ENCODE measurements around the gene RTEL1.

DNA sequence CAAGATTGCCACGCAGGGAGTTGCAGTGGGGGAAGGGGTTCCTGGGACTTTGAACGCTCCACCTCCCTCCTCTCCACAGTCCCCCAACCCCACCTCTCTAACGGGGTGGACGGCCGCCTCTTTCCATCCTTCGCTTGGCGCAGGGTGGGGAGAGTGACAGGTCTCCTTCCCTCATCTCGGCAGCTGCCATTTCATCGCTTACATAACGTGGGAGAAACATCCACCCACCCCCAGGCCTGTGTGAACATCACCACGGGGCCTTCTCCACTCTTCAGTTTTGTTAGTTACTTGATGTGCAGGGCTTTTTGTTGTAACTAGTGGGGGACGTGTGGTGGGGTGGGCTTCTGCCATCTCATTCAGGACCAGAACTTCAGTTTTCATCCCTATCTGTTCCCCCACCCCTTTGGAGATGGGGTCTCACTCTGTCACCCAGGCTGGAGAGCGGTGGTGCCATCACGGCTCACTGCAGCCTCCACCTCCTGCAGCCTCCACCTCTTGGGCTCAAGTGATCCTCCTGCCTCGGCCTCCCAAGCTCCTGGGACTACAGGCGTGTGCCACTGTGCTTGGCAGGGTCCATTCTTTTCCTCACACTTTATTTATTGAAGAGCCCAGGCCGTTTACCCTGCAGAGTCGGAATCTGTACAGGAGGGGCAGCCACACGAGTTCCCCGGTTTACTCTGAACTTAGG is 17.7 kb downstream of the RTEL1 start:
- TF ChIP-seq, protein P1, sequence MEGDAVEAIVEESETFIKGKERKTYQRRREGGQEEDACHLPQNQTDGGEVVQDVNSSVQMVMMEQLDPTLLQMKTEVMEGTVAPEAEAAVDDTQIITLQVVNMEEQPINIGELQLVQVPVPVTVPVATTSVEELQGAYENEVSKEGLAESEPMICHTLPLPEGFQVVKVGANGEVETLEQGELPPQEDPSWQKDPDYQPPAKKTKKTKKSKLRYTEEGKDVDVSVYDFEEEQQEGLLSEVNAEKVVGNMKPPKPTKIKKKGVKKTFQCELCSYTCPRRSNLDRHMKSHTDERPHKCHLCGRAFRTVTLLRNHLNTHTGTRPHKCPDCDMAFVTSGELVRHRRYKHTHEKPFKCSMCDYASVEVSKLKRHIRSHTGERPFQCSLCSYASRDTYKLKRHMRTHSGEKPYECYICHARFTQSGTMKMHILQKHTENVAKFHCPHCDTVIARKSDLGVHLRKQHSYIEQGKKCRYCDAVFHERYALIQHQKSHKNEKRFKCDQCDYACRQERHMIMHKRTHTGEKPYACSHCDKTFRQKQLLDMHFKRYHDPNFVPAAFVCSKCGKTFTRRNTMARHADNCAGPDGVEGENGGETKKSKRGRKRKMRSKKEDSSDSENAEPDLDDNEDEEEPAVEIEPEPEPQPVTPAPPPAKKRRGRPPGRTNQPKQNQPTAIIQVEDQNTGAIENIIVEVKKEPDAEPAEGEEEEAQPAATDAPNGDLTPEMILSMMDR (IDR thresholded peaks at IDR 0.05; ENCODE audit: poor library complexity, severe bottlenecking), result no peak
- no peak for TF ChIP-seq MXI1 (conservative IDR thresholded peaks at IDR 0.05; ENCODE audit: poor library complexity, severe bottlenecking)
- TF ChIP-seq EP300 (conservative IDR thresholded peaks at IDR 0.05; ENCODE audit: poor library complexity, severe bottlenecking), result no peak
- no peak for TF ChIP-seq POLR2AphosphoS5 (IDR thresholded peaks at IDR 0.05)
